A549 (cell line): ENCODE data around the gene CNTNAP5. TPM values are rescaled to one million over a fixed set of nuclear protein-coding genes. Genes with fewer than 3 reads are reported as not detected.

Source experiments
- ATAC-seq, 2 experiments: fragments of 200-7000 bp in 1 of 2; fragments of >200 bp in 1 of 2; cut with Nextera tagmentation in 1 of 2; cut with Tn5 transposase in 1 of 2; 3 replicates each; pipeline versions ENCODE4 v1.8.0 to v1.9.1; 2018 to 2020; ENCODE audit warnings: mild to moderate bottlenecking in 1 of 2, moderate library complexity in 1 of 2
- CTCF ChIA-PET: fragments of 300-600 bp; sonication (Branson Sonifier 250); formaldehyde crosslinking; extraction: SDS; loops from one replicate; lab custom pipeline; 2021; ENCODE audit warnings: antibody characterized with exemption, inconsistent platforms; lab: Yijun Ruan, JAX
- POLR2A ChIA-PET: fragments of 350-600 bp; formaldehyde crosslinking; extraction: SDS; loops from one replicate; lab custom pipeline; 2021; ENCODE audit warnings: antibody characterized with exemption, inconsistent platforms; lab: Yijun Ruan, JAX
- DNase-seq, 2 experiments: peaks; one replicate each; pipeline versions ENCODE4 v3.0.0 to v3.0.0-alpha.2; 2011 to 2016; ENCODE audit warnings: low read depth in 1 of 2, low spot score in 1 of 2
- FAIRE-seq: peaks from 2 replicates; lab custom pipeline; 2011; peaks lifted over from hg19 to GRCh38; lab: Jason Lieb, UNC
- H3K27ac ChIP-seq, 2 experiments: fragments of >200 bp; sonication (Bioruptor Twin); formaldehyde crosslinking; 3 replicates each; pipeline ENCODE4 v1.5.1; 2016 to 2017
- H3K4me1 ChIP-seq: fragments of >200 bp; sonication (Bioruptor Twin); formaldehyde crosslinking; 3 replicates; pipeline ENCODE4 v1.6.1; 2016
- H3K4me2 ChIP-seq: fragments of >200 bp; sonication (Bioruptor Twin); formaldehyde crosslinking; 3 replicates; pipeline ENCODE4 v1.6.1; 2016
- H3K4me3 ChIP-seq: fragments of >200 bp; sonication (Bioruptor Twin); formaldehyde crosslinking; 3 replicates; pipeline ENCODE4 v1.5.1; 2016
- H3K9me3 ChIP-seq: fragments of >200 bp; sonication (Bioruptor Twin); formaldehyde crosslinking; 3 replicates; pipeline ENCODE4 v1.6.1; 2016
- CBX8 ChIP-seq: fragments of 200-600 bp; sonication (generic); IDR thresholded peaks from 2 replicates; pipeline ENCODE4 v1.6.1; 2016
- CEBPB ChIP-seq, 2 experiments: fragments of >200 bp in 1 of 2; sonication (Bioruptor Twin) in 1 of 2; formaldehyde crosslinking in 1 of 2; IDR thresholded peaks; 2 replicates each; pipeline ENCODE4 v1.6.1; 2012 to 2016
- CHD2 ChIP-seq: fragments of 150-350 bp; IDR thresholded peaks from 2 replicates; pipeline ENCODE4 v1.6.1; 2014; ENCODE audit warnings: low read length; ENCODE audit not compliant: partially characterized antibody
- EHF ChIP-seq: fragments of 250-450 bp; sonication (Bioruptor Pico); IDR thresholded peaks from 2 replicates; pipeline ENCODE4 v1.5.0; 2020; ENCODE audit warnings: mild to moderate bottlenecking
- KDM1A ChIP-seq: fragments of 200-600 bp; sonication (generic); IDR thresholded peaks from 2 replicates; pipeline ENCODE4 v1.6.1; 2016; ENCODE audit warnings: low read depth, mild to moderate bottlenecking
- MAFK ChIP-seq: fragments of 450-650 bp; IDR thresholded peaks from 2 replicates; pipeline ENCODE4 v1.6.1; 2014; ENCODE audit not compliant: partially characterized antibody
- MYC ChIP-seq: IDR thresholded peaks from 2 replicates; pipeline ENCODE4 v1.6.1; 2012; ENCODE audit warnings: mild to moderate bottlenecking, inconsistent platforms, low read length, improper control_type of control experiment, borderline replicate concordance
- POLR2AphosphoS2 ChIP-seq: conservative IDR thresholded peaks from 2 replicates; pipeline ENCODE4 v1.6.1; 2012; ENCODE audit warnings: low read length, improper control_type of control experiment, inconsistent platforms
- SREBF2 ChIP-seq: fragments of 450-650 bp; IDR thresholded peaks from 2 replicates; pipeline ENCODE4 v1.6.1; 2014; ENCODE audit warnings: mild to moderate bottlenecking, moderate library complexity
- ZSCAN20 ChIP-seq: fragments of 250-450 bp; sonication (Bioruptor Pico); IDR thresholded peaks from 2 replicates; pipeline ENCODE4 v1.8.0; 2022; ENCODE audit warnings: mild to moderate bottlenecking, moderate library complexity
- whole genome bisulfite sequencing: methylation state at CpG from one replicate; pipeline ENCODE4 v1.1.6; 2017; ENCODE audit errors: missing lambda C conversion rate; 5-methylcytosine and 5-hydroxymethylcytosine counted together
- polyA plus RNA-seq, 4 experiments: library from polyadenylated mRNA; depleted of rRNA in 3 of 4; stranded (reverse); fragments of >200 nt; fragmentation: RNase III in 1 of 4; extraction: RNeasy Plus Mini Kit Qiagen cat#74134 plus additional on column Dnase treatment in 1 of 4; gene quantifications; 2 replicates in 3 of 4; 3 replicates in 1 of 4; pipeline ENCODE4 v1.2.3, GENCODE V29; 2011 to 2017
- TF ChIP-seq, protein P1 (sequence below): fragments of 150-350 bp; IDR thresholded peaks from 2 replicates; pipeline ENCODE4 v1.6.1; 2014; ENCODE audit warnings: low read depth, mild to moderate bottlenecking, low read length
- TF ChIP-seq, protein P2 (sequence below): fragments of 200-600 bp; sonication (generic); IDR thresholded peaks from 2 replicates; pipeline ENCODE4 v1.6.1; 2016; ENCODE audit warnings: antibody characterized with exemption, mild to moderate bottlenecking, moderate library complexity
- TF ChIP-seq, protein P3 (sequence below): IDR thresholded peaks from 2 replicates; pipeline ENCODE4 v1.6.1; 2012

Gene CNTNAP5
- polyA plus RNA-seq, 2 of the 4 experiments (the other 2 are of a cell fraction) = not detected

DNA sequence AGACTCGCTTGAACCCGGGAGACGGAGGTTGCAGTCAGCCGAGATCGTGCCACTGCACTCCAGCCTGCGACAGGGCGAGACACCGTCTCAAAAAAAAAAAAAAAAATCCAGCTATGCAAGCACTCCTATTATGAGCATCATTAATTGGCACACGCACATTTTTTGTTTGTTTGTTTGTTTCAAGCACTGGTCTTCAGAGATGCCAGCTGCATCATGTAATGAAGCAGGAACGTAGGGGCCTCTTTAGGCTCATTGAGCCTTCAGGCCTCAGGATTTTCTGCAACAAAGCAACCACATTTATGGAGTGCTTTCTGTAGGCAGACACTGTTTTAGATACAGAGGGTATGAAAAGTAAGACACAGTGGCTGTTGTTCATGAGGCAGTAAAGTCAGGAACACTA, 585.8 kb downstream of the CNTNAP5 start:
- DNase-seq (no peak), FAIRE-seq (no peak), ATAC-seq (no peak)
- TF ChIP-seq CEBPB (IDR thresholded peaks at IDR 0.05) (no peak), MYC (no peak), MAFK (no peak), CHD2 (no peak)
- no peaks in the 10 kb centered on the region for H3K9me3 ChIP-seq
- ChIA-PET CTCF (no interaction called here), POLR2A (no interaction called here)
- 39% methylated on average over 10 of the region's 10 CpGs for WGBS
- no peak overlapping the region for H3K4me3 ChIP-seq
- H3K4me2 ChIP-seq = no peak overlapping the region
- no peaks in the 10 kb centered on the region for H3K4me1 ChIP-seq
- H3K27ac ChIP-seq = no peak overlapping the region

DNA sequence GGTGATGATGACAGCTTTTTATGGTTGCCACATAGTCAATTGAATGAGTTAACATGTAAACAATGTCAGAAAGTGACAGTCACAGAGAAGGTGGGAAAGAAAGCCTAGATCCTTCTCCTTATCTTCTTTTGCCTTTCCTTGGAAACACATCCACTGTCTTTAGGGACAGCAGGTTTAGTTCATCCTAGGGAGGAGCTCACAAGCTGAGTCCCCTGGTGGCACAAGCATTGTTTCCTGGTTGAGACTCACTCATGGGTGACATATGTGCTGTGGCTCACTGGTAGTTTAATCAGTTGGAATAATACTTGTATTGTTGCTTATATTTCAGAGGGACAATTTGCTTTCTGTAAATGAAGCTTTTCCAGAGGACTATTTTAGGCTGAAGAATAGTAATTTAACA, 598.5 kb downstream of the CNTNAP5 start:
- FAIRE-seq = no peak
- no peaks in the 10 kb centered on the region for H3K9me3 ChIP-seq
- no peak overlapping the region for H3K27ac ChIP-seq
- TF ChIP-seq, protein P1, sequence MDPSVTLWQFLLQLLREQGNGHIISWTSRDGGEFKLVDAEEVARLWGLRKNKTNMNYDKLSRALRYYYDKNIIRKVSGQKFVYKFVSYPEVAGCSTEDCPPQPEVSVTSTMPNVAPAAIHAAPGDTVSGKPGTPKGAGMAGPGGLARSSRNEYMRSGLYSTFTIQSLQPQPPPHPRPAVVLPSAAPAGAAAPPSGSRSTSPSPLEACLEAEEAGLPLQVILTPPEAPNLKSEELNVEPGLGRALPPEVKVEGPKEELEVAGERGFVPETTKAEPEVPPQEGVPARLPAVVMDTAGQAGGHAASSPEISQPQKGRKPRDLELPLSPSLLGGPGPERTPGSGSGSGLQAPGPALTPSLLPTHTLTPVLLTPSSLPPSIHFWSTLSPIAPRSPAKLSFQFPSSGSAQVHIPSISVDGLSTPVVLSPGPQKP = no peak
- ChIA-PET CTCF (interaction anchor here (0.6 kb wide), 1 partner anchor 26 kb away, joined by 3 read pairs; no protein-coding TSS in a partner anchor), POLR2A (no interaction called here)
- DNase-seq = no peak
- no peak overlapping the region for H3K4me2 ChIP-seq
- no peaks in the 10 kb centered on the region for H3K4me1 ChIP-seq
- no peak overlapping the region for H3K4me3 ChIP-seq
- ATAC-seq = no peak

DNA sequence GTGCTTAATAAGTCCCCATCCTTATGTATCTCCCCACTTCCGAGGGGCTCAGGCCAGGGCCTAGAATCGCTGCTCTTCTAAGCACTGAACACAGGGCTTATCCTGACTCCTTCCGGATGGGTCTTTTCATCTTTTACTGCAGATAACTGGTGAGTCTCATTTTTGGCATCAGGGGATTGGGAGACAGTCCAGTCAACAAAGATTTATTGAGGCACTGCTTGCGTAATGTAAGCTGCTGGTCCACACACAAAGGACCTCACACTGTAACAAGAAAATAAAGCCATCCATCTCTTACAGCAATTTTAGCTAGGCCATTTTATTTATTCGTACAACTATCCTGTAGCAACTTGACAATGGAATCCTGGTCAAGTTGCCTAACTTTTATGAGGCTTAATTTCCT, 600.5 kb downstream of the CNTNAP5 start:
- no peak overlapping the region for H3K4me2 ChIP-seq
- no peaks in the 10 kb centered on the region for H3K9me3 ChIP-seq
- DNase-seq (no peak), FAIRE-seq (no peak), ATAC-seq (no peak)
- WGBS = 9% methylated on average over 5 of the region's 5 CpGs
- ChIA-PET POLR2A (no interaction called here), CTCF (no interaction called here)
- no peak for TF ChIP-seq SREBF2
- TF ChIP-seq, protein P2, sequence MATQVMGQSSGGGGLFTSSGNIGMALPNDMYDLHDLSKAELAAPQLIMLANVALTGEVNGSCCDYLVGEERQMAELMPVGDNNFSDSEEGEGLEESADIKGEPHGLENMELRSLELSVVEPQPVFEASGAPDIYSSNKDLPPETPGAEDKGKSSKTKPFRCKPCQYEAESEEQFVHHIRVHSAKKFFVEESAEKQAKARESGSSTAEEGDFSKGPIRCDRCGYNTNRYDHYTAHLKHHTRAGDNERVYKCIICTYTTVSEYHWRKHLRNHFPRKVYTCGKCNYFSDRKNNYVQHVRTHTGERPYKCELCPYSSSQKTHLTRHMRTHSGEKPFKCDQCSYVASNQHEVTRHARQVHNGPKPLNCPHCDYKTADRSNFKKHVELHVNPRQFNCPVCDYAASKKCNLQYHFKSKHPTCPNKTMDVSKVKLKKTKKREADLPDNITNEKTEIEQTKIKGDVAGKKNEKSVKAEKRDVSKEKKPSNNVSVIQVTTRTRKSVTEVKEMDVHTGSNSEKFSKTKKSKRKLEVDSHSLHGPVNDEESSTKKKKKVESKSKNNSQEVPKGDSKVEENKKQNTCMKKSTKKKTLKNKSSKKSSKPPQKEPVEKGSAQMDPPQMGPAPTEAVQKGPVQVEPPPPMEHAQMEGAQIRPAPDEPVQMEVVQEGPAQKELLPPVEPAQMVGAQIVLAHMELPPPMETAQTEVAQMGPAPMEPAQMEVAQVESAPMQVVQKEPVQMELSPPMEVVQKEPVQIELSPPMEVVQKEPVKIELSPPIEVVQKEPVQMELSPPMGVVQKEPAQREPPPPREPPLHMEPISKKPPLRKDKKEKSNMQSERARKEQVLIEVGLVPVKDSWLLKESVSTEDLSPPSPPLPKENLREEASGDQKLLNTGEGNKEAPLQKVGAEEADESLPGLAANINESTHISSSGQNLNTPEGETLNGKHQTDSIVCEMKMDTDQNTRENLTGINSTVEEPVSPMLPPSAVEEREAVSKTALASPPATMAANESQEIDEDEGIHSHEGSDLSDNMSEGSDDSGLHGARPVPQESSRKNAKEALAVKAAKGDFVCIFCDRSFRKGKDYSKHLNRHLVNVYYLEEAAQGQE = no peak
- H3K4me1 ChIP-seq = no peaks in the 10 kb centered on the region
- no peak overlapping the region for H3K27ac ChIP-seq
- no peak overlapping the region for H3K4me3 ChIP-seq

DNA sequence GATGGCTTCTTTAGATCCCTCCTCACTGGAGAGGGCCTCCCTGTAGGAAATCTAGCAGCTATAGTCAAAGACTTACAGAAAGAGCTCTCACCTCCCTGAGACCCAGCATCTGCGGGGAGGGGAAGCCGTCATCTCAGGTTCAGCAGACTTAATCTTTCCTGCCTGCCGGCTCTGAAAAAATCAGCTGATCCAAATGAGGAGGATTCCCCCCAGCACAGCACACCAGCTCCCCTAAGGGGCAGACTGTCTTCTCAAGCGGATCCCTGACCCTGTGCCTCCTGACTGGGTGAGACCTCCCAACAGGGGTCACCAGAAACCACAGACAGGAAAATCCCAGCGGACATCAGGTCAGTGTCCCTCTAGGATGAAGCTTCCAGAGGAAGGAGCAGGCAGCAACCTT, 601.9 kb downstream of the CNTNAP5 start:
- POLR2A ChIA-PET = no interaction called here
- FAIRE-seq = no peak

More for the DNA sequence above, 601.9 kb downstream of the CNTNAP5 start:
- ATAC-seq (no peak), DNase-seq (no peak)
- H3K4me1 ChIP-seq = no peaks in the 10 kb centered on the region
- CTCF ChIA-PET = no interaction called here
- no peak overlapping the region for H3K4me2 ChIP-seq
- H3K27ac ChIP-seq = no peak overlapping the region
- 24% methylated on average over 5 of the region's 5 CpGs for WGBS
- no peaks in the 10 kb centered on the region for H3K9me3 ChIP-seq
- no peak overlapping the region for H3K4me3 ChIP-seq
- TF ChIP-seq MAFK = no peak
- no peak for TF ChIP-seq EHF (CRISPR knock-in tag)
- TF ChIP-seq, protein P3, sequence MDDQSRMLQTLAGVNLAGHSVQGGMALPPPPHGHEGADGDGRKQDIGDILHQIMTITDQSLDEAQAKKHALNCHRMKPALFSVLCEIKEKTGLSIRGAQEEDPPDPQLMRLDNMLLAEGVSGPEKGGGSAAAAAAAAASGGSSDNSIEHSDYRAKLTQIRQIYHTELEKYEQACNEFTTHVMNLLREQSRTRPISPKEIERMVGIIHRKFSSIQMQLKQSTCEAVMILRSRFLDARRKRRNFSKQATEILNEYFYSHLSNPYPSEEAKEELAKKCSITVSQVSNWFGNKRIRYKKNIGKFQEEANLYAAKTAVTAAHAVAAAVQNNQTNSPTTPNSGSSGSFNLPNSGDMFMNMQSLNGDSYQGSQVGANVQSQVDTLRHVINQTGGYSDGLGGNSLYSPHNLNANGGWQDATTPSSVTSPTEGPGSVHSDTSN = no peak
- TF ChIP-seq CBX8 = no peak
- no peak for TF ChIP-seq POLR2AphosphoS2
- TF ChIP-seq KDM1A = no peak
- no peak for TF ChIP-seq ZSCAN20
